GM19455 (cell line): ENCODE measurements around the gene COX20.
A peak's percentile ranks its signal among the peaks of the same experiment; 100 is the strongest.
"Not testable (repeated sequence)": the region's sequence is repeated elsewhere in the genome, so short reads cannot be mapped to it uniquely, and the experiment has no call there.

Source experiments
- ATAC-seq: cut with Tn5 transposase; IDR thresholded peaks from one replicate; pipeline ENCODE4 v1.9.1; 2021; ENCODE audit not compliant: unreplicated experiment

The COX20 gene, protein sequence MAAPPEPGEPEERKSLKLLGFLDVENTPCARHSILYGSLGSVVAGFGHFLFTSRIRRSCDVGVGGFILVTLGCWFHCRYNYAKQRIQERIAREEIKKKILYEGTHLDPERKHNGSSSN

DNA sequence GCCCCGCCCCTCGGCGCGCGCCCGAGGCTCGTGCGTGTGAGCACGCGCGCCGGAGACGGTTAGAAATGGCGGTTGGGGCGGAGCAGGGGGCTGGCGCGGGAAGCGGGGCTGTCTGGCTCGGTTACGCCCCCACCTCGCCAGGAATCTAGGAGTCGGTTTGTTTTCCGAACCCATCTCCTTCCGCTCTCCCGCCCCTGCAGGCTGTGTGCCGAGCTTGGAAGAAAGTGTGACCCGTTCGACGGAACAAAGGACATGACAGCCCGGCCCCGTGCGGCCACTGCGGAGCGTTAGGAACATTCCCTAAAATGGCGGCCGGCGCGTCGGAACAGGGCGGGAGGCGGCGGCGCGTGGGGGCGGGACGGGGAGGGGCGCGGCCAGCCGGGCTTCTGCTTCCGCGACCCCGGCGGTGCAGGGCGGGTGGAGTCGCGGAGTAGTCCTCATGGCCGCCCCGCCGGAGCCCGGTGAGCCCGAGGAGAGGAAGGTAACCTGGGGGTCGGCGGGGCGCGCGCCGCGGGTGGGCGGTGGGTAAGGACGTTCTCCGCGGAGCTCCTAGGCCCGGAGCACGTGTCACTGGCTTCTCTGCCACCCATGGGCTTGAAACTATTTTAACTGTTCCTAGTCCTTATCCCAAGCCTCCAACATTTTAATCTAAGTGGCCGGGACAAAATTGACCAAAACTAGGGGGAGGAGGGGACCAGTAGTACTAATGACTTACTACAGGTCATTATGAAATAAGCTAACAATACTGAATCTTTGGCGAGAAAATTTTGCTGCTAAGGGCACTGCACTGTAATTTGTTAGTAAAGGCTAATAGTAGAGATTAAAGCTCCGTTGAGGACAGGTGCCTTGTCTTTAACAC is at the start of gene COX20:
Gene COX20, plus strand, starts transcription at position 383 of the 859 bp plus-strand sequence. Its CDS starts 57 bp downstream, at position 440.
- ATAC-seq, result peak; percentile 65

DNA sequence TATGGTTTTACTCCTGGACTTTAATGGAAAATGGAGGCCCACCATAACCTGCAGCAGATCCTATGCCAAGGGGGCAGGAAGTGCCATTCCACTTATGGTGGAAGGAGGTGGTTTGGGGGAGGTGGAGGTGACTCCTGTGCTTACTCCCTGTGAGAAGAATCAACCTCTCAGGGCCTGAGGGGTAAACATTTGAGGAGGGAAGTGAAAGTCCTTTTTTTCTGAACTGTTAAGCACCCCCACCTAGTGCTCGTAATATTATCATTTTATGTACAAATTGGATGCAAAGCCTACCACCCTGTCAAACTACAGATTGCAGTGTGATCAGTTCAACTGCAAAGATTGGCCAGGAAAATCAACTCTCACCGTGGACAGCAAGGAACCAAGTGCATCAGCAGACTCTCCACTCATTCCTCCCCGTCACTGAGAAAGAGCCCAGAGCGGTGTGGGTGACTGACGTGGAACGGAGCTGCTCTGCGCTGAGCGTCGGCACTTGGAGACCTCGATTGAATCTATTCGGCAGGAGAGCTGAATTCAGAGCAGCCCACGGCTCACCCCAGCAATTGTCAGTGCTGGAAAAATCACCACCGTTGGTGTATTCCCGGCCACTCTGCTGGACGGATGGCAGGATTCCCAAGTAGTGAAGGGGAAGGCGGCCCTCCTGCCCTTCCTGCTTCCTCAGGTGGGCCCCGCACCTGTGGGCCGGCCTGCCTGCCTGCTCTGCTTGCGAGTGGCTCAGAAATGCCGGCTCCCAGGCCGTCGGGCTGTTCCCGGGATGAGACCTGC is 46.8 kb upstream of the COX20 start:
- no peak for ATAC-seq

DNA sequence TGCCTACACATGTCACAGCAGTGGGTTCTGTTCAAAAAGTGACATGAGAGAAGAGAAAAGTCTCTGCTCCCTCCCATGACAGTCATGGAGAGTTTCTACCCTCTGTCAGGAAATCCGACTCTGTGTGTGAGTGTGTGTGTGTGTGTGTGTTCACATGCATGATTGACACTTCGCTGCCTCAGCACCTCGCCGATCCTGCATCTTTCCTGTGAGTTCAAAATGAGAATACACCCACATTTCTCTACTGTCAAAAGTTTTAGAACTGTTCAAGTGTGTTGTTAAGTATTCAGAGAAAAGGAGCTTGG is 46.2 kb upstream of the COX20 start:
- no peak for ATAC-seq

GRCh38 chr1:244789731-244790130 is 45.7 kb upstream of the COX20 start:
- no peak for ATAC-seq

DNA sequence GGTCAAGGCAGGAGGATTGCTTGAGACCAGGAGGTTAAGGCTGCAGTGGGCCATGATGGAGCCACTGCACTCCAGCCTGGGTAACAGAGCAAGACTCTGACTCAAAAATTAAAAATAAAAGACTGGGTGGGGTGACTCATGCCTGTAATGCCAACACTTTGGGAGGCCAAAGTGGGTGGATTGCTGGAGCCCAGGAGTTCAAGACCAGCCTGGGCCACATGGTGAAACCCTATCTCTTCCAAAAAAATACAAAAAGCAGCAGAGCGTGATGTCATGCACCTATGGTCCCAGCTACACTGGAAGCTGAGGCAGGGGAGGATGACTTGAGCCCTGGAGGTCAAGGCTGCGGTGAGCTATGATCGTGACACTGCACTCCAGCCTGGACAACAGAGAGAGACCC is 44.4 kb upstream of the COX20 start:
- ATAC-seq, result no peak

DNA sequence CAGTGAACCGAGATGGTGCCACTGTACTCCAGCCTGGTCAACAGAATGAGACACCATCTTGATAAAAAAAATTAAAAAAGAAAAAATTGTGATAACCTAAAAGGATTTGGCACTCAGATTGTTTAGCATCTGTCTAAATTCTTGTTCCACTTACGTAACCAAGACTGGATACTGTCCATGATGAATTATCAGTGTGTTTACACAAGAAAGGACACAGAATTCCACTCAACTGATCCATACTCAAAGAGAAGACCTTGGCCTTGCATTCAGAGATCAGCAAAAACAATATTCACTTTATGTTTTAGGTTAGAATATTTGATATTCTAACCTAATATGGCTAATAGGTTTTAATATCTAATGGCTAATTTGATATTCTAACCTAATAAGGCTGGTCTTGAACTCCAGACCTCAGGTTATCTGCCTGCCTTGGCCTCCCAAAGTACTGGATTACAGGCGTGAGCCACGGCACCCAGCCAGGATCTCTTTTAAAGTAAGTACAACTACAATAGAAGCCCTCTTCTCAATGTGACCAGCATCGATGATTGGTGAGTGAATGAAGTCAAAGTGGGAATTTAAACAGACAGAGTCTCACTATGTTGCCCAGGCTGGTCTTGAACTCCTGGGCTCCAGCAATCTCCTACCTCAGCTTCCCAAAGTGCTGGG is 43.1 kb upstream of the COX20 start:
- ATAC-seq, result no peak

GRCh38 chr1:244794071-244794470 is 41.4 kb upstream of the COX20 start:
- no peak for ATAC-seq

DNA sequence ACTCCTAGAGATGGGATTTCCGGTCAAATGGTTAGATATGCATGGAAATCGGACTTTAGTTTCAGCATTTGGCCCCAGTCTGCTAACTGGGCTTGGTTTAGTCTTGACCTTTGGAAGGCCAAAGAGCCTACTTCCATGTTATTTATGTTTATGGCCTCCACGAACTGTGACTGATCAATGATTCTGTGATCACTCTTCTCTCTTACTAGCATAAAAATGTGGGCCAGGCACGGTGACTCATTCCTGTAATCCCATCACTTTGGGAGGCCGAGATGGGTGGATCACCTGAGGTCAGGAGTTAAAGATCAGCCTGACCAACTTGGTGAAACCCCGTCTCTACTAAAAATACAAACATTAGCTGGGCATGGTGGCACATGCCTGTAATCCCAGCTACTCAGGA is 40.9 kb upstream of the COX20 start:
- not testable (repeated sequence) for ATAC-seq

GRCh38 chr1:244796719-244797406 is 38.6 kb upstream of the COX20 start:
- no peak for ATAC-seq

- ATAC-seq, result no peak
Observed at GRCh38 chr1:244800821-244801220, 34.6 kb upstream of the COX20 start.

- peak; percentile 57 for ATAC-seq
Observed at GRCh38 chr1:244801246-244801645, 34.2 kb upstream of the COX20 start.

DNA sequence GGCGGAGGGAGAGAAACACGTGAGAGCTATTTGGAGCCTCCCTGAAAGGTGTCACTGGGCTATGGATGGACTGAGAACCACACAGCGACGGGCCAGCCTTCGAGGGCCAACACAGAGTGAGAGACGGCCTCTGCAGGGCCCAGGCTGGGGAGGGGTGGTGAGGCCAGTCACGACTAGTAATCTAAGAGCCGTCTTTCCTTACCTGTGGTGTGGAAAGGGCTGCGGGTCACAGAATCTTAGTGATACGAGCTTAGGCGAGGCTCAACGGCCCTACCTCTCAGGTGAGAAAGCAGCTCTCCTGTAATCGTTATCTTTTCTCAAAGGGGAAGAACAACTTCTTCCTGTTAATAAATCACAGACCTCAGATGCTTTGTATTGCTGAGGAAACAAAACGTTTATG is 33.4 kb upstream of the COX20 start:
- no peak for ATAC-seq

- ATAC-seq, result no peak
Observed at GRCh38 chr1:244802556-244803239, 32.8 kb upstream of the COX20 start.

DNA sequence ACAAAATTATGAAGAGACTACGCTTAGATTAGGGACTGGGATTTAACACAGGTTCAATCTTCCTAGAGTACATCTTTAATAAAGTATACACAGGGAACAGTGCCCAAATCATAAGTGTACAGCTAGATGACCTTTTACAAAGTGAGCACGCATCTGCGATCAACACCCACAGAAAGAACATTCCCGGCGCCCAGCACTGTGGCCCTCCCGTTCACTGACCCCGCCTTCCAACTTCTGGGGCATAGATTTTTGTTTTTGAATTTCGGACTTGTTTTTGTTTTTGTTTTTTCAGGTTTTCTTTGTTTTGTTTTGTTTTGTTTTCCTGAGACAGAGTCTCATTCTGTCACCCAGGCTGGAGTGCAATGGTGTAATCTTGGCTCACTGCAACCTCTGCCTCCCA is 30.6 kb upstream of the COX20 start:
- no peak for ATAC-seq

GRCh38 chr1:244807138-244807537 is 28.3 kb upstream of the COX20 start:
- ATAC-seq, result no peak

GRCh38 chr1:244810221-244810620 is 25.2 kb upstream of the COX20 start:
- no peak for ATAC-seq

DNA sequence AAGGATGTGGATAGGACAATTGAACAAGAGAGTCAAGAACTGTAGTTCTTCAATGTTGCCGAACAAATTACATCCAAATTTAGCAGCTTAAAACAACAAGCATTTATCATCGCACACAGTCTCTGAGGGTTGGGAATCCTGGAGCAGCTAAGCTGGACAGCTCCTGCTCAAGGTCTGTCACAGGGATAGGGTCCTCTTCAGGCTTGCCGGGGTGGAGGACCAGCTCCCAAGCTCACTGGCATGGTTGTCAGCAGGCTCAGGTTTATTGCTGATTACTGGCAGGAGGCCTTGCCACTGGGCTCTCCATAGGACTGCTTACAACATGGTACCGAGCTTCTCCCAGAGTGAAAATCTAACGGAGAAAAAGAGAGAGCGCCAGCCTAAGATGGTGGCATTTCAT is 22.1 kb upstream of the COX20 start:
- ATAC-seq, result no peak

- ATAC-seq, result no peak
Observed at GRCh38 chr1:244815600-244816099, 19.8 kb upstream of the COX20 start.

GRCh38 chr1:244817415-244817894 is 18.0 kb upstream of the COX20 start:
- no peak for ATAC-seq

DNA sequence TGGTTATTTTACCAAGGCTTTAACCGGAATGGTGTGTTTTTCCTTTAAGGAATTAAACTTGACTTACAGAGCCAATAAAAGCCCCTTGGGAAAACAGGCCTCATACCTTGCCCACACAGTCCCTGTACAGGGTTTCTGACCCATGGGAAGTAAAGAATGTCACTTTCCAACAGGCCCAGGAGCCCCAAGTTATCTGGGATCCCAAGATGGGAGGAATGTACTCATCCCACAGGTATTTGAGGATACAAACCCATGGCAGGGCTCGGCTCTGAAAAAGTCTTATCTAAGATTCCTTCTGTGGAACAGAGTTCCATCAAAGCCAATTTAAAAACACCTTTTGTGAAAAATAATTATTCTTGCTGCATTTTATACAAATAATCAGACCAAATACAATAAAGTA is 15.3 kb upstream of the COX20 start:
- ATAC-seq, result no peak
